Large intestine (tissue), 3 donors: ENCODE data around the gene SMARCE1. TPM values are rescaled to one million over a fixed set of nuclear protein-coding genes. Genes with fewer than 3 reads are reported as not detected.

ENCODE experiments used
- DNase-seq, 2 donors: peaks; one replicate each; pipeline versions ENCODE4 v3.0.0 to v3.0.0-alpha.2; 2013
- H3K27ac ChIP-seq: one replicate; pipeline ENCODE4 v1.5.1; 2013; ENCODE audit warnings: low read length
- H3K27me3 ChIP-seq: 2 replicates; pipeline ENCODE4 v1.6.1; 2013; ENCODE audit warnings: low read length; ENCODE audit not compliant: control insufficient read depth, insufficient read depth
- H3K36me3 ChIP-seq: 2 replicates; pipeline ENCODE4 v1.6.1; 2013; ENCODE audit warnings: low read length; ENCODE audit not compliant: control insufficient read depth, insufficient read depth
- H3K4me1 ChIP-seq: one replicate; pipeline ENCODE4 v1.6.1; 2013; ENCODE audit warnings: low read length; ENCODE audit not compliant: control insufficient read depth, insufficient read depth
- H3K4me3 ChIP-seq: one replicate; pipeline ENCODE4 v1.5.1; 2013; ENCODE audit warnings: low read length
- H3K9me3 ChIP-seq: one replicate; pipeline ENCODE4 v1.6.1; 2013; ENCODE audit warnings: mild to moderate bottlenecking, low read depth, low read length, moderate library complexity; ENCODE audit not compliant: control insufficient read depth
- WGBS: methylation state at CpG from one replicate; pipeline ENCODE4 v1.1.5; 2013; ENCODE audit warnings: low lambda C conversion rate; ENCODE audit not compliant: insufficient coverage; 5-methylcytosine and 5-hydroxymethylcytosine counted together
- polyA plus RNA-seq: library from polyadenylated mRNA; unstranded; fragments of 120-200 nt; gene quantifications from one replicate; pipeline ENCODE4 v1.2.1, GENCODE V29; 2013

The SMARCE1 gene
- polyA plus RNA-seq, 1 donor, result 127 TPM

- WGBS, result no CpG with 5 or more reads among the region's 5 CpGs
- Histone ChIP-seq H3K27ac (no peak overlapping the region), H3K9me3 (no peaks in the 10 kb centered on the region), H3K4me3 (no peak overlapping the region), H3K4me1 (peaks cover 5% of the 10 kb centered on the region), H3K36me3 (no peaks in the 10 kb centered on the region), H3K27me3 (peaks cover 2% of the 10 kb centered on the region)
- DNase-seq, result no peak
These were observed 34.0 kb downstream of the SMARCE1 start for GRCh38 chr17:40613467-40614154.

GRCh38 chr17:40612599-40613244, 34.9 kb downstream of the SMARCE1 start:
- no peak for DNase-seq
- Histone ChIP-seq H3K27ac (no peak overlapping the region), H3K9me3 (no peaks in the 10 kb centered on the region), H3K36me3 (no peaks in the 10 kb centered on the region), H3K27me3 (peaks cover 2% of the 10 kb centered on the region), H3K4me1 (no peaks in the 10 kb centered on the region), H3K4me3 (no peak overlapping the region)
- WGBS, result no CpG with 5 or more reads among the region's 11 CpGs

GRCh38 chr17:40611840-40612474, 35.7 kb downstream of the SMARCE1 start:
- WGBS, result 40% methylated on average over 1 of the region's 7 CpGs
- H3K27ac ChIP-seq, result no peak overlapping the region
- peak in 1 of 2 donors; percentile 27 for DNase-seq

GRCh38 chr17:40610359-40610758, 37.3 kb downstream of the SMARCE1 start:
- Histone ChIP-seq H3K4me1 (no peaks in the 10 kb centered on the region), H3K36me3 (no peaks in the 10 kb centered on the region), H3K9me3 (no peaks in the 10 kb centered on the region), H3K27me3 (peaks cover 2% of the 10 kb centered on the region), H3K27ac (no peak overlapping the region), H3K4me3 (no peak overlapping the region)
- WGBS, result no CpG with 5 or more reads among the region's 2 CpGs
- DNase-seq, result no peak

More at GRCh38 chr17:40611840-40612474, 35.7 kb downstream of the SMARCE1 start:
- Histone ChIP-seq H3K27me3 (peaks cover 2% of the 10 kb centered on the region), H3K4me3 (no peak overlapping the region), H3K4me1 (no peaks in the 10 kb centered on the region), H3K36me3 (no peaks in the 10 kb centered on the region), H3K9me3 (no peaks in the 10 kb centered on the region)

GRCh38 chr17:40608061-40608581, 39.5 kb downstream of the SMARCE1 start:
- Histone ChIP-seq H3K27ac (no peak overlapping the region), H3K4me3 (no peak overlapping the region), H3K9me3 (no peaks in the 10 kb centered on the region), H3K4me1 (no peaks in the 10 kb centered on the region), H3K36me3 (no peaks in the 10 kb centered on the region), H3K27me3 (peaks cover 2% of the 10 kb centered on the region)
- WGBS, result 20% methylated on average over 1 of the region's 6 CpGs
- DNase-seq, result no peak

GRCh38 chr17:40607641-40608040, 40.0 kb downstream of the SMARCE1 start:
- no peak overlapping the region for H3K4me3 ChIP-seq
- DNase-seq, result no peak
- H3K27me3 ChIP-seq, result peaks cover under 1% of the 10 kb centered on the region
- no peaks in the 10 kb centered on the region for H3K36me3 ChIP-seq
- no peak overlapping the region for H3K27ac ChIP-seq
- no peaks in the 10 kb centered on the region for H3K4me1 ChIP-seq
- no CpG with 5 or more reads among the region's 5 CpGs for WGBS
- H3K9me3 ChIP-seq, result no peaks in the 10 kb centered on the region

GRCh38 chr17:40606548-40607353, 40.9 kb downstream of the SMARCE1 start:
- Histone ChIP-seq H3K4me1 (no peaks in the 10 kb centered on the region), H3K36me3 (no peaks in the 10 kb centered on the region), H3K27ac (no peak overlapping the region), H3K27me3 (no peaks in the 10 kb centered on the region), H3K9me3 (no peaks in the 10 kb centered on the region), H3K4me3 (no peak overlapping the region)
- DNase-seq, result no peak
- whole genome bisulfite sequencing, result 38% methylated on average over 1 of the region's 10 CpGs

GRCh38 chr17:40605306-40605705, 42.3 kb downstream of the SMARCE1 start:
- no peaks in the 10 kb centered on the region for H3K9me3 ChIP-seq
- no peaks in the 10 kb centered on the region for H3K27me3 ChIP-seq
- H3K4me1 ChIP-seq, result no peaks in the 10 kb centered on the region
- H3K36me3 ChIP-seq, result no peaks in the 10 kb centered on the region
- no CpG with 5 or more reads among the region's 6 CpGs for whole genome bisulfite sequencing
- H3K27ac ChIP-seq, result no peak overlapping the region
- DNase-seq, result no peak
- H3K4me3 ChIP-seq, result no peak overlapping the region

GRCh38 chr17:40604327-40605080, 43.1 kb downstream of the SMARCE1 start:
- no peaks in the 10 kb centered on the region for H3K4me1 ChIP-seq
- no CpG with 5 or more reads among the region's 8 CpGs for WGBS
- no peaks in the 10 kb centered on the region for H3K9me3 ChIP-seq
- no peak overlapping the region for H3K4me3 ChIP-seq
- no peaks in the 10 kb centered on the region for H3K36me3 ChIP-seq
- no peaks in the 10 kb centered on the region for H3K27me3 ChIP-seq
- H3K27ac ChIP-seq, result no peak overlapping the region
- DNase-seq, result no peak
